PFSK-1 (cell line): ENCODE measurements around the gene RAD51B.

Experiments used
- FOXP2 ChIP-seq: optimal IDR thresholded peaks from 2 replicates; pipeline ENCODE3; 2011; ENCODE audit warnings: borderline replicate concordance, control low read depth, inconsistent platforms; ENCODE audit not compliant: insufficient read depth; ENCODE audit errors: extremely low read length, extremely low read depth
- POLR2AphosphoS5 ChIP-seq: IDR thresholded peaks from 2 replicates; pipeline ENCODE4 v1.6.1; 2012; ENCODE audit warnings: low read depth, mild to moderate bottlenecking, control low read depth, low read length, moderate library complexity
- REST ChIP-seq, 2 experiments: IDR thresholded peaks; 2 replicates each; pipeline versions ENCODE4 v1.6.1 to v1.8.0; 2011 to 2012; ENCODE audit warnings: low read depth in 2 of 2, low read length in 2 of 2, control low read depth in 1 of 2, inconsistent platforms in 1 of 2, mild to moderate bottlenecking in 1 of 2, moderate library complexity in 1 of 2; ENCODE audit not compliant: insufficient read depth in 1 of 2
- SIN3A ChIP-seq: IDR thresholded peaks from 2 replicates; pipeline ENCODE4 v1.6.1; 2012; ENCODE audit warnings: mild to moderate bottlenecking, low read length, moderate library complexity, borderline replicate concordance; ENCODE audit not compliant: insufficient read depth
- TAF1 ChIP-seq: IDR thresholded peaks from 2 replicates; pipeline ENCODE4 v1.6.1; 2012; ENCODE audit warnings: low read length, control low read depth, borderline replicate concordance; ENCODE audit not compliant: insufficient read depth

- no peak for TF ChIP-seq FOXP2
- no peak for TF ChIP-seq REST (IDR thresholded peaks at IDR 0.05; ENCODE audit: insufficient read depth in 1 of 2, low read depth in 2 of 2, low read length in 2 of 2)
- TF ChIP-seq POLR2AphosphoS5 = no peak
- no peak for TF ChIP-seq TAF1
- TF ChIP-seq SIN3A = no peak
Measured at GRCh38 chr14:68141281-68142088, 321.9 kb downstream of the RAD51B start.
